HEK293 (cell line): Measurements from ENCODE around the gene ERF.

Experiments used
- MZF1 ChIP-seq: fragments of 450-650 bp; formaldehyde crosslinking; IDR thresholded peaks from 2 replicates; pipeline ENCODE4 v1.5.1; 2017; ENCODE audit warnings: missing biosample characterization, missing genetic modification characterization, borderline replicate concordance
- OSR2 ChIP-seq: fragments of 450-650 bp; formaldehyde crosslinking; IDR thresholded peaks from 2 replicates; pipeline ENCODE4 v1.5.1; 2016; ENCODE audit warnings: missing biosample characterization, missing genetic modification characterization
- REPIN1 ChIP-seq: fragments of 450-650 bp; formaldehyde crosslinking; IDR thresholded peaks from 2 replicates; pipeline ENCODE4 v1.5.1; 2017; ENCODE audit warnings: missing biosample characterization, missing genetic modification characterization, low read depth
- ZBTB20 ChIP-seq: fragments of 450-650 bp; formaldehyde crosslinking; IDR thresholded peaks from 2 replicates; pipeline ENCODE4 v1.5.1; 2016; ENCODE audit warnings: missing biosample characterization, missing genetic modification characterization
- ZBTB48 ChIP-seq: fragments of 450-650 bp; formaldehyde crosslinking; IDR thresholded peaks from 2 replicates; pipeline ENCODE4 v1.5.1; 2016; ENCODE audit warnings: missing biosample characterization, missing genetic modification characterization
- ZBTB7A ChIP-seq: fragments of 450-650 bp; formaldehyde crosslinking; IDR thresholded peaks from 2 replicates; pipeline ENCODE4 v1.5.1; 2016; ENCODE audit warnings: low read depth, missing biosample characterization, missing genetic modification characterization
- ZNF10 ChIP-seq: fragments of 450-650 bp; formaldehyde crosslinking; IDR thresholded peaks from 2 replicates; pipeline ENCODE4 v1.5.1; 2017; ENCODE audit warnings: missing biosample characterization, missing genetic modification characterization
- ZNF133 ChIP-seq: fragments of 450-650 bp; formaldehyde crosslinking; IDR thresholded peaks from 2 replicates; pipeline ENCODE4 v1.5.1; 2016; ENCODE audit warnings: missing biosample characterization, missing genetic modification characterization
- ZNF155 ChIP-seq: fragments of 450-650 bp; formaldehyde crosslinking; IDR thresholded peaks from 2 replicates; pipeline ENCODE4 v1.5.1; 2016; ENCODE audit warnings: missing biosample characterization, missing genetic modification characterization
- ZNF366 ChIP-seq: fragments of 450-650 bp; formaldehyde crosslinking; conservative IDR thresholded peaks from 2 replicates; pipeline ENCODE4 v1.5.1; 2016; ENCODE audit warnings: missing biosample characterization, missing genetic modification characterization
- ZNF76 ChIP-seq: fragments of 450-650 bp; formaldehyde crosslinking; IDR thresholded peaks from 2 replicates; pipeline ENCODE4; 2016; ENCODE audit warnings: low read depth, missing biosample characterization, missing genetic modification characterization, borderline replicate concordance
- TF ChIP-seq, protein P1 (sequence below): fragments of 450-650 bp; formaldehyde crosslinking; IDR thresholded peaks from 2 replicates; pipeline ENCODE4 v1.5.1; 2017; ENCODE audit warnings: missing biosample characterization, missing genetic modification characterization
- TF ChIP-seq, protein P2 (sequence below): fragments of 450-650 bp; formaldehyde crosslinking; IDR thresholded peaks from 2 replicates; pipeline ENCODE4 v1.5.1; 2016; ENCODE audit warnings: missing biosample characterization, missing genetic modification characterization
- TF ChIP-seq, protein P3 (sequence below): fragments of 450-650 bp; formaldehyde crosslinking; conservative IDR thresholded peaks from 2 replicates; pipeline ENCODE4 v1.5.1; 2016; ENCODE audit warnings: low read depth, missing biosample characterization, missing genetic modification characterization
- TF ChIP-seq, protein P4 (sequence below): fragments of 450-650 bp; formaldehyde crosslinking; IDR thresholded peaks from 2 replicates; pipeline ENCODE4 v1.5.1; 2016; ENCODE audit warnings: missing biosample characterization, missing genetic modification characterization
- TF ChIP-seq, protein P5 (sequence below): fragments of 450-650 bp; formaldehyde crosslinking; IDR thresholded peaks from 2 replicates; pipeline ENCODE4 v1.5.1; 2016; ENCODE audit warnings: missing biosample characterization, missing genetic modification characterization
- TF ChIP-seq, protein P6 (sequence below): fragments of 450-650 bp; formaldehyde crosslinking; IDR thresholded peaks from 2 replicates; pipeline ENCODE4 v1.5.1; 2016; ENCODE audit warnings: missing biosample characterization, missing genetic modification characterization
- TF ChIP-seq, protein P7 (sequence below): sonication (generic); formaldehyde crosslinking; IDR thresholded peaks from 2 replicates; pipeline ENCODE4 v1.8.1; 2022; ENCODE audit warnings: mild to moderate bottlenecking, moderate library complexity, missing genetic modification reagents

The ERF gene

DNA sequence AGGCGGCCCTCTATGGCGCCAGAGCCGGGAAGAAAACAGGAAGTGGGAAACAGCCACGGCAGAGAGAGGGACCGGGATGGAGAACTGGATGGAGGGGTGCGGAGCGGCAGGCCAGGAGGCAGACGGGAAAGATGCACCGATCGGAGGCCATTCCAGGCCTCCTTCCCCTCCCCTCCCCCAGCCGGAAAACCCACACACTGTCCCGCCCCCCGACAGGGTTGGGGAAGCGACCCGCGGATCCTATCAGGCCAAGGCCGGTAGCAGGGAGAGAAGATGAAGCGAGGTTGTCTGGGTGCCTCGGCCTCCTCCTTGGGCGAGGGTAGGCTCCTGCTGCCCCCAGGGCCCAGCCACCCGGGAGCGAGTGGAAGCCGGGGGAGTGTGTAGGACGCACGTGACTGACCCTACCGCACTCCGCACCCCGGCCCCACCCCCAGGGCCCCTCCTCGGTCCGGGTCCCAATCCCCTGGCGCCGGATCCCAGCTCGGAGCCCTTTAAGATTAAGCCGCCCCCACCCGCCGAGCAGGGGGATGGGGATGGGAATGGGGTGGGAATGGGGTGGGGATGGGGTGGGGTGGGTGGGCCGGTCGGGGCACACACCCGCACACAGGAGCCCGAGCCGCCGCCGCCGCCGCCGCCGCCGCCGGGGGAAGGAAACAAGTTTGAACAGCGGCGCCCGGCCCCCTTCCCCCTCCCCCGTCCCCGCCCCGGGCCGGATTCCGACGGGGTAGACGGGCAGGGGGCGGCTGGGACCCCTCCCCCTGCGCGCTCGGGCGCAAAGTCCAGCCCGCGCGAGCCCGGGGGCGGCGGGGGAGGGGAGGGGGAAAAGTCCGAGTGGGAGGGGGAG is 1.5 kb downstream of the ERF start (continued):
- TF ChIP-seq, protein P1, sequence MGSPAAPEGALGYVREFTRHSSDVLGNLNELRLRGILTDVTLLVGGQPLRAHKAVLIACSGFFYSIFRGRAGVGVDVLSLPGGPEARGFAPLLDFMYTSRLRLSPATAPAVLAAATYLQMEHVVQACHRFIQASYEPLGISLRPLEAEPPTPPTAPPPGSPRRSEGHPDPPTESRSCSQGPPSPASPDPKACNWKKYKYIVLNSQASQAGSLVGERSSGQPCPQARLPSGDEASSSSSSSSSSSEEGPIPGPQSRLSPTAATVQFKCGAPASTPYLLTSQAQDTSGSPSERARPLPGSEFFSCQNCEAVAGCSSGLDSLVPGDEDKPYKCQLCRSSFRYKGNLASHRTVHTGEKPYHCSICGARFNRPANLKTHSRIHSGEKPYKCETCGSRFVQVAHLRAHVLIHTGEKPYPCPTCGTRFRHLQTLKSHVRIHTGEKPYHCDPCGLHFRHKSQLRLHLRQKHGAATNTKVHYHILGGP (tag by site-specific recombination) = 0 out of 2 replicates have a peak, but pooled peaks have one; percentile 16
- TF ChIP-seq ZBTB48 (tag by site-specific recombination) (peak; percentile 64; the same call in 1 of the 2 replicates), ZBTB20 (peak; percentile 97), ZNF10 (tag by site-specific recombination) (0 out of 2 replicates have a peak, but pooled peaks have one; percentile 34), ZNF76 (peak; percentile 82), ZNF155 (tag by site-specific recombination) (no peak), OSR2 (tag by site-specific recombination) (peak; percentile 67; the same call in 1 of the 2 replicates), MZF1 (tag by site-specific recombination) (peak; percentile 26; the same call in 1 of the 2 replicates), ZNF133 (tag by site-specific recombination) (no peak), REPIN1 (tag by site-specific recombination) (0 out of 2 replicates have a peak, but pooled peaks have one; percentile 54), ZBTB7A (tag by site-specific recombination) (peak; percentile 61), ZNF366 (peak; percentile 87)
- TF ChIP-seq, protein P2, sequence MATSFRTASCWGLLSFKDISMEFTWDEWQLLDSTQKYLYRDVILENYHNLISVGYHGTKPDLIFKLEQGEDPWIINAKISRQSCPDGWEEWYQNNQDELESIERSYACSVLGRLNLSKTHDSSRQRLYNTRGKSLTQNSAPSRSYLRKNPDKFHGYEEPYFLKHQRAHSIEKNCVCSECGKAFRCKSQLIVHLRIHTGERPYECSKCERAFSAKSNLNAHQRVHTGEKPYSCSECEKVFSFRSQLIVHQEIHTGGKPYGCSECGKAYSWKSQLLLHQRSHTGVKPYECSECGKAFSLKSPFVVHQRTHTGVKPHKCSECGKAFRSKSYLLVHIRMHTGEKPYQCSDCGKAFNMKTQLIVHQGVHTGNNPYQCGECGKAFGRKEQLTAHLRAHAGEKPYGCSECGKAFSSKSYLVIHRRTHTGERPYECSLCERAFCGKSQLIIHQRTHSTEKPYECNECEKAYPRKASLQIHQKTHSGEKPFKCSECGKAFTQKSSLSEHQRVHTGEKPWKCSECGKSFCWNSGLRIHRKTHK (tag by site-specific recombination) = no peak
- TF ChIP-seq, protein P3, sequence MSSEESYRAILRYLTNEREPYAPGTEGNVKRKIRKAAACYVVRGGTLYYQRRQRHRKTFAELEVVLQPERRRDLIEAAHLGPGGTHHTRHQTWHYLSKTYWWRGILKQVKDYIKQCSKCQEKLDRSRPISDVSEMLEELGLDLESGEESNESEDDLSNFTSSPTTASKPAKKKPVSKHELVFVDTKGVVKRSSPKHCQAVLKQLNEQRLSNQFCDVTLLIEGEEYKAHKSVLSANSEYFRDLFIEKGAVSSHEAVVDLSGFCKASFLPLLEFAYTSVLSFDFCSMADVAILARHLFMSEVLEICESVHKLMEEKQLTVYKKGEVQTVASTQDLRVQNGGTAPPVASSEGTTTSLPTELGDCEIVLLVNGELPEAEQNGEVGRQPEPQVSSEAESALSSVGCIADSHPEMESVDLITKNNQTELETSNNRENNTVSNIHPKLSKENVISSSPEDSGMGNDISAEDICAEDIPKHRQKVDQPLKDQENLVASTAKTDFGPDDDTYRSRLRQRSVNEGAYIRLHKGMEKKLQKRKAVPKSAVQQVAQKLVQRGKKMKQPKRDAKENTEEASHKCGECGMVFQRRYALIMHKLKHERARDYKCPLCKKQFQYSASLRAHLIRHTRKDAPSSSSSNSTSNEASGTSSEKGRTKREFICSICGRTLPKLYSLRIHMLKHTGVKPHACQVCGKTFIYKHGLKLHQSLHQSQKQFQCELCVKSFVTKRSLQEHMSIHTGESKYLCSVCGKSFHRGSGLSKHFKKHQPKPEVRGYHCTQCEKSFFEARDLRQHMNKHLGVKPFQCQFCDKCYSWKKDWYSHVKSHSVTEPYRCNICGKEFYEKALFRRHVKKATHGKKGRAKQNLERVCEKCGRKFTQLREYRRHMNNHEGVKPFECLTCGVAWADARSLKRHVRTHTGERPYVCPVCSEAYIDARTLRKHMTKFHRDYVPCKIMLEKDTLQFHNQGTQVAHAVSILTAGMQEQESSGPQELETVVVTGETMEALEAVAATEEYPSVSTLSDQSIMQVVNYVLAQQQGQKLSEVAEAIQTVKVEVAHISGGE (tag by site-specific recombination) = peak; percentile 64
- TF ChIP-seq, protein P4, sequence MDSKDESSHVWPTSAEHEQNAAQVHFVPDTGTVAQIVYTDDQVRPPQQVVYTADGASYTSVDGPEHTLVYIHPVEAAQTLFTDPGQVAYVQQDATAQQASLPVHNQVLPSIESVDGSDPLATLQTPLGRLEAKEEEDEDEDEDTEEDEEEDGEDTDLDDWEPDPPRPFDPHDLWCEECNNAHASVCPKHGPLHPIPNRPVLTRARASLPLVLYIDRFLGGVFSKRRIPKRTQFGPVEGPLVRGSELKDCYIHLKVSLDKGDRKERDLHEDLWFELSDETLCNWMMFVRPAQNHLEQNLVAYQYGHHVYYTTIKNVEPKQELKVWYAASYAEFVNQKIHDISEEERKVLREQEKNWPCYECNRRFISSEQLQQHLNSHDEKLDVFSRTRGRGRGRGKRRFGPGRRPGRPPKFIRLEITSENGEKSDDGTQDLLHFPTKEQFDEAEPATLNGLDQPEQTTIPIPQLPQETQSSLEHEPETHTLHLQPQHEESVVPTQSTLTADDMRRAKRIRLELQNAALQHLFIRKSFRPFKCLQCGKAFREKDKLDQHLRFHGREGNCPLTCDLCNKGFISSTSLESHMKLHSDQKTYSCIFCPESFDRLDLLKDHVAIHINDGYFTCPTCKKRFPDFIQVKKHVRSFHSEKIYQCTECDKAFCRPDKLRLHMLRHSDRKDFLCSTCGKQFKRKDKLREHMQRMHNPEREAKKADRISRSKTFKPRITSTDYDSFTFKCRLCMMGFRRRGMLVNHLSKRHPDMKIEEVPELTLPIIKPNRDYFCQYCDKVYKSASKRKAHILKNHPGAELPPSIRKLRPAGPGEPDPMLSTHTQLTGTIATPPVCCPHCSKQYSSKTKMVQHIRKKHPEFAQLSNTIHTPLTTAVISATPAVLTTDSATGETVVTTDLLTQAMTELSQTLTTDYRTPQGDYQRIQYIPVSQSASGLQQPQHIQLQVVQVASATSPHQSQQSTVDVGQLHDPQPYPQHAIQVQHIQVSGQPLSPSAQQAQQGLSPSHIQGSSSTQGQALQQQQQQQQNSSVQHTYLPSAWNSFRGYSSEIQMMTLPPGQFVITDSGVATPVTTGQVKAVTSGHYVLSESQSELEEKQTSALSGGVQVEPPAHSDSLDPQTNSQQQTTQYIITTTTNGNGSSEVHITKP (tag by site-specific recombination) = peak; percentile 89
- TF ChIP-seq, protein P5, sequence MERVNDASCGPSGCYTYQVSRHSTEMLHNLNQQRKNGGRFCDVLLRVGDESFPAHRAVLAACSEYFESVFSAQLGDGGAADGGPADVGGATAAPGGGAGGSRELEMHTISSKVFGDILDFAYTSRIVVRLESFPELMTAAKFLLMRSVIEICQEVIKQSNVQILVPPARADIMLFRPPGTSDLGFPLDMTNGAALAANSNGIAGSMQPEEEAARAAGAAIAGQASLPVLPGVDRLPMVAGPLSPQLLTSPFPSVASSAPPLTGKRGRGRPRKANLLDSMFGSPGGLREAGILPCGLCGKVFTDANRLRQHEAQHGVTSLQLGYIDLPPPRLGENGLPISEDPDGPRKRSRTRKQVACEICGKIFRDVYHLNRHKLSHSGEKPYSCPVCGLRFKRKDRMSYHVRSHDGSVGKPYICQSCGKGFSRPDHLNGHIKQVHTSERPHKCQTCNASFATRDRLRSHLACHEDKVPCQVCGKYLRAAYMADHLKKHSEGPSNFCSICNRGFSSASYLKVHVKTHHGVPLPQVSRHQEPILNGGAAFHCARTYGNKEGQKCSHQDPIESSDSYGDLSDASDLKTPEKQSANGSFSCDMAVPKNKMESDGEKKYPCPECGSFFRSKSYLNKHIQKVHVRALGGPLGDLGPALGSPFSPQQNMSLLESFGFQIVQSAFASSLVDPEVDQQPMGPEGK (tag by site-specific recombination) = peak; percentile 59
- TF ChIP-seq, protein P6, sequence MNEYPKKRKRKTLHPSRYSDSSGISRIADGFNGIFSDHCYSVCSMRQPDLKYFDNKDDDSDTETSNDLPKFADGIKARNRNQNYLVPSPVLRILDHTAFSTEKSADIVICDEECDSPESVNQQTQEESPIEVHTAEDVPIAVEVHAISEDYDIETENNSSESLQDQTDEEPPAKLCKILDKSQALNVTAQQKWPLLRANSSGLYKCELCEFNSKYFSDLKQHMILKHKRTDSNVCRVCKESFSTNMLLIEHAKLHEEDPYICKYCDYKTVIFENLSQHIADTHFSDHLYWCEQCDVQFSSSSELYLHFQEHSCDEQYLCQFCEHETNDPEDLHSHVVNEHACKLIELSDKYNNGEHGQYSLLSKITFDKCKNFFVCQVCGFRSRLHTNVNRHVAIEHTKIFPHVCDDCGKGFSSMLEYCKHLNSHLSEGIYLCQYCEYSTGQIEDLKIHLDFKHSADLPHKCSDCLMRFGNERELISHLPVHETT = peak; percentile 11; the same call in 1 of the 2 replicates
- TF ChIP-seq, protein P7, sequence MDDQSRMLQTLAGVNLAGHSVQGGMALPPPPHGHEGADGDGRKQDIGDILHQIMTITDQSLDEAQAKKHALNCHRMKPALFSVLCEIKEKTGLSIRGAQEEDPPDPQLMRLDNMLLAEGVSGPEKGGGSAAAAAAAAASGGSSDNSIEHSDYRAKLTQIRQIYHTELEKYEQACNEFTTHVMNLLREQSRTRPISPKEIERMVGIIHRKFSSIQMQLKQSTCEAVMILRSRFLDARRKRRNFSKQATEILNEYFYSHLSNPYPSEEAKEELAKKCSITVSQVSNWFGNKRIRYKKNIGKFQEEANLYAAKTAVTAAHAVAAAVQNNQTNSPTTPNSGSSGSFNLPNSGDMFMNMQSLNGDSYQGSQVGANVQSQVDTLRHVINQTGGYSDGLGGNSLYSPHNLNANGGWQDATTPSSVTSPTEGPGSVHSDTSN (CRISPR knock-in tag) = no peak
